Measurements from ENCODE around the gene SEMA5B. TPM values are rescaled to one million over a fixed set of nuclear protein-coding genes. Genes with fewer than 3 reads are reported as not detected.

Gene SEMA5B
- total and polyA plus RNA-seq, 2 donors: 0.46 to 0.99 TPM

DNA sequence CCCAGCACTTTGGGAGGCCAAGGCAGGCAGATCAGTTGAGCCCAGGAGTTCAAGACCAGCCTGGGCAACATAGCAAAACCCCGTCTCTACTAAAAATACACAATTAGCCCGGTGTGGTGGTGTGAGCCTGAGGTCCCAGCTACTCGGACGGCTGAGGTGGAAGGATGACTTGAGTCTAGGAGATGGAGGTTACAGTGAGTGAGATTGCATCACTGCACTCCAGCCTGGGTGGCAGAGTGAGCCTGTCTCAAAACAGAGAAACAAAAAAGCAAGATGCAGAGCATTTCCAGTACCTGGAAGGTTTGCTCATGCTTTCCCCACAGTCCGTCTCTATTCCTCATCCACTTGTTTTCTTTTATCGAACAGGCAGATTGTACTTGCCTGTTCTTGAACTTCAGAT is 35.5 kb upstream of the SEMA5B start:
- DNase-seq (ENCODE audit: low read depth in 6 of 9, low spot score in 9 of 9): no peak
- H3K9me3 ChIP-seq (ENCODE audit: control insufficient read depth in 2 of 2, insufficient read depth in 1 of 2, low read length in 1 of 2): no peaks in the 10 kb centered on the region
- WGBS: 98% methylated on average over 6 of the region's 6 CpGs
- no peaks in the 10 kb centered on the region for H3K36me3 ChIP-seq (ENCODE audit: control insufficient read depth in 2 of 2, insufficient read depth in 2 of 2, low read length in 1 of 2)
- H3K4me3 ChIP-seq (ENCODE audit: low read length in 2 of 2): no peak overlapping the region
- H3K4me1 ChIP-seq (ENCODE audit: control insufficient read depth in 2 of 2, insufficient read depth in 2 of 2, low read length in 2 of 2): peaks cover 4 to 10% of the 10 kb centered on the region in 2 donors
- H3K27me3 ChIP-seq (ENCODE audit: control insufficient read depth in 2 of 2, insufficient read depth in 1 of 2, low read length in 1 of 2): peaks cover 0 to 4% of the 10 kb centered on the region in 2 donors
- no peak overlapping the region for H3K27ac ChIP-seq (ENCODE audit: low read depth in 1 of 2, low read length in 1 of 2)

DNA sequence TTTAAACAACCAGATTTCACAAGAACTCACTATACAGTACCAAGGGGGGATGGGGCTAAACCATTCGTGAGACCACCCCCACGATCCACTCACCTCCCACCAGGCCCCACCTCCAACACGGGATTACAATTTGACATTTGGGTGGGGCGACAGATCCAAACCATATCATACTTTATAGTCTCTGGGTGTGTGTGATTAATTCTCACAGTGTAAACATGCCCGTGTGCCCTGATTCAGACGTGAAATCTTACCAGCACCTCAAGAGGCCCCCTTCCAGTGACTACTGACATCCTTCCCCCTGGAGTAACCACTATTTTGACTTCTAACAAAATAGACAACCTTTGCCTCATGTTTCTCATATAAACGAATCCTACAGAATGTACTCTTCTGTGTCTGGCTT is 34.3 kb upstream of the SEMA5B start:
- 95% methylated on average over 7 of the region's 7 CpGs for WGBS
- no peaks in the 10 kb centered on the region for H3K36me3 ChIP-seq (ENCODE audit: control insufficient read depth in 2 of 2, insufficient read depth in 2 of 2, low read length in 1 of 2)
- no peak overlapping the region for H3K27ac ChIP-seq (ENCODE audit: low read depth in 1 of 2, low read length in 1 of 2)
- DNase-seq (ENCODE audit: low read depth in 6 of 9, low spot score in 9 of 9): no peak
- peaks cover 0 to 4% of the 10 kb centered on the region in 2 donors for H3K4me1 ChIP-seq (ENCODE audit: control insufficient read depth in 2 of 2, insufficient read depth in 2 of 2, low read length in 2 of 2)
- no peaks in the 10 kb centered on the region for H3K9me3 ChIP-seq (ENCODE audit: control insufficient read depth in 2 of 2, insufficient read depth in 1 of 2, low read length in 1 of 2)
- no peak overlapping the region for H3K4me3 ChIP-seq (ENCODE audit: low read length in 2 of 2)
- peaks cover 0 to 4% of the 10 kb centered on the region in 2 donors for H3K27me3 ChIP-seq (ENCODE audit: control insufficient read depth in 2 of 2, insufficient read depth in 1 of 2, low read length in 1 of 2)

DNA sequence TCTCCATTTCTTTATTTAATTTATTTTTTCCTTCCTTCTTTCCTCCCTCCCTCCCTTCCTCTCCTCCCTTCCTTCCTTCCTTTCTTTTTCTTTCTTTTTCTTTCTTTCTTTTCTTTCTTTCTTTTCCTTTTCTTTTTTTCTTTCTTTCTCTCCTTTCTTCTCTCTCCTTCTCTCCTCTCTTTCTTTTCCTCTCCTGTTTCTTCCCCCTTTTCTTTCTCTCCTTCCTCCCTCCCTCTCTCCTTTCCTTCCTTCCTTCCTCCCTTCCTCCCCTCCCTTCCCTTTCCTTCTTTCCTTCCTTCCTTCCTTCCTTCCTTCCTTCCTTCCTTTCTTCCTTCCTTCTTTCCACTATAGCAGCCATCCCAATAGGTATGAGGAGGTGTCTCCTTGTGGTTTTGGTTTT is 32.5 kb upstream of the SEMA5B start:
- no peak for DNase-seq (ENCODE audit: low read depth in 6 of 9, low spot score in 9 of 9)
- Histone ChIP-seq H3K4me1 (ENCODE audit: control insufficient read depth in 2 of 2, insufficient read depth in 2 of 2, low read length in 2 of 2) (no peaks in the 10 kb centered on the region), H3K9me3 (ENCODE audit: control insufficient read depth in 2 of 2, insufficient read depth in 1 of 2, low read length in 1 of 2) (no peaks in the 10 kb centered on the region), H3K4me3 (ENCODE audit: low read length in 2 of 2) (no peak overlapping the region), H3K36me3 (ENCODE audit: control insufficient read depth in 2 of 2, insufficient read depth in 2 of 2, low read length in 1 of 2) (no peaks in the 10 kb centered on the region), H3K27ac (ENCODE audit: low read depth in 1 of 2, low read length in 1 of 2) (no peak overlapping the region), H3K27me3 (ENCODE audit: control insufficient read depth in 2 of 2, insufficient read depth in 1 of 2, low read length in 1 of 2) (peaks cover 0 to 4% of the 10 kb centered on the region in 2 donors)

GRCh38 chr3:123058505-123058904 is 30.9 kb upstream of the SEMA5B start:
- no peak for DNase-seq (ENCODE audit: low read depth in 6 of 9, low spot score in 9 of 9)
- Histone ChIP-seq H3K27me3 (ENCODE audit: control insufficient read depth in 2 of 2, insufficient read depth in 1 of 2, low read length in 1 of 2) (peaks cover 0 to 4% of the 10 kb centered on the region in 2 donors), H3K4me1 (ENCODE audit: control insufficient read depth in 2 of 2, insufficient read depth in 2 of 2, low read length in 2 of 2) (no peaks in the 10 kb centered on the region), H3K27ac (ENCODE audit: low read depth in 1 of 2, low read length in 1 of 2) (no peak overlapping the region), H3K36me3 (ENCODE audit: control insufficient read depth in 2 of 2, insufficient read depth in 2 of 2, low read length in 1 of 2) (no peaks in the 10 kb centered on the region), H3K9me3 (ENCODE audit: control insufficient read depth in 2 of 2, insufficient read depth in 1 of 2, low read length in 1 of 2) (no peaks in the 10 kb centered on the region), H3K4me3 (ENCODE audit: low read length in 2 of 2) (no peak overlapping the region)
- 95% methylated on average over 5 of the region's 5 CpGs for whole genome bisulfite sequencing

DNA sequence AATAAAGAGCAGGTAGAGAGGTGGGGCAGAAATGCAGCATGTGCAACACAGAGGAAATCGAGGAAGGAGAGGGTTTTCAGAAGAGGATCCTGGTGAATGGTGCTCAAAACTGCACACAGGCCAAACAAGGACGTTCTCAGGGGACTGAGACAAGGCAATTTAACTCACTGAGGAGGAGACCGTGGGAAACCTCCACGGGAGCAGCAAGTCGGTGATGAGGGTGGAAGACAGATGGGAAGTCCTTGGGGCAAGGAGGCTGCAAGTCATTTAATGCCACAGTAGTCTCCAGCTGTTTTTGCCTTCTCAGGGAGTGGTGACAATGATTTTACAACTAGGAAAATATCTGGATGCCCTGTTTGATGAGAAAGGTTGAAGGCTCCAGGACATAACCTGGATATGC is 27.8 kb upstream of the SEMA5B start:
- Histone ChIP-seq H3K4me3 (ENCODE audit: low read length in 2 of 2) (no peak overlapping the region), H3K4me1 (ENCODE audit: control insufficient read depth in 2 of 2, insufficient read depth in 2 of 2, low read length in 2 of 2) (no peaks in the 10 kb centered on the region), H3K27ac (ENCODE audit: low read depth in 1 of 2, low read length in 1 of 2) (no peak overlapping the region), H3K36me3 (ENCODE audit: control insufficient read depth in 2 of 2, insufficient read depth in 2 of 2, low read length in 1 of 2) (no peaks in the 10 kb centered on the region), H3K9me3 (ENCODE audit: control insufficient read depth in 2 of 2, insufficient read depth in 1 of 2, low read length in 1 of 2) (no peaks in the 10 kb centered on the region), H3K27me3 (ENCODE audit: control insufficient read depth in 2 of 2, insufficient read depth in 1 of 2, low read length in 1 of 2) (no peaks in the 10 kb centered on the region)
- 90% methylated on average over 5 of the region's 5 CpGs for WGBS
- no peak for DNase-seq (ENCODE audit: low read depth in 6 of 9, low spot score in 9 of 9)

- Histone ChIP-seq H3K27me3 (ENCODE audit: control insufficient read depth in 2 of 2, insufficient read depth in 1 of 2, low read length in 1 of 2) (no peaks in the 10 kb centered on the region), H3K4me3 (ENCODE audit: low read length in 2 of 2) (no peak overlapping the region), H3K4me1 (ENCODE audit: control insufficient read depth in 2 of 2, insufficient read depth in 2 of 2, low read length in 2 of 2) (no peaks in the 10 kb centered on the region), H3K27ac (ENCODE audit: low read depth in 1 of 2, low read length in 1 of 2) (no peak overlapping the region), H3K36me3 (ENCODE audit: control insufficient read depth in 2 of 2, insufficient read depth in 2 of 2, low read length in 1 of 2) (no peaks in the 10 kb centered on the region), H3K9me3 (ENCODE audit: control insufficient read depth in 2 of 2, insufficient read depth in 1 of 2, low read length in 1 of 2) (no peaks in the 10 kb centered on the region)
- 95% methylated on average over 4 of the region's 4 CpGs for WGBS
- no peak for DNase-seq (ENCODE audit: low read depth in 6 of 9, low spot score in 9 of 9)
These were observed 27.4 kb upstream of the SEMA5B start for GRCh38 chr3:123054931-123055330.

DNA sequence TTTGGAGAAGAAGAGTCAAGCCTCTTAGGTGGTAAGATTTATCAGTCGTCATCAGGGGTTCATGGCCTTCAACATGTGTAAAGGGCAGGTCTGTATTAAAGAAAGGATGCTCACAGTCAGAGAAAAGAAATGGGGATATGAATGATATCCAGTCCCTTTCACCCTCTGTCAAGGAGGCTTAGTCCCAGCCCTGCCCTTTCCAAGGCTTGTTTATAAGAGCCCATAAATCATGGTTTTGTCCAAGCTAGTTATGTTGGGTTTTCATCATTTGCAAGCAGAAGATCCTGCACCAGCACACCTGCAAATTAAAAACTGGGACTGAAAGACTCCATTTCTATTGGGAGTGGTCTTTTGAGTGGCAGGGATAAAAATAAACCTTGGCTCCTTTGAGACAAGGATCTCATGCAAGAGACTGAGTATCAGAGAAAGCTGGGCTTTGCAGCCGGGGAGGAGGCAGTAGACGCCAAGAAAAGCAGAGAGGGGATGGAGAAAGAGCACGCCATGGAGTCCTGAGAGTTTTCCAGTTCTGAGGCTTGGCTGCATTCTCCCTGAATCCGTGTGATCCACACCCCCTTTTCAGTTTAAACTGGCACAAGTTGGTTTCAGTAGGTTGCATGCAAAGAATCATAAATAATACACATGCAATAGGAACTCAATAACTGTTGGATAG is 26.7 kb upstream of the SEMA5B start:
- Histone ChIP-seq H3K27me3 (ENCODE audit: control insufficient read depth in 2 of 2, insufficient read depth in 1 of 2, low read length in 1 of 2) (no peaks in the 10 kb centered on the region), H3K9me3 (ENCODE audit: control insufficient read depth in 2 of 2, insufficient read depth in 1 of 2, low read length in 1 of 2) (no peaks in the 10 kb centered on the region), H3K27ac (ENCODE audit: low read depth in 1 of 2, low read length in 1 of 2) (no peak overlapping the region), H3K36me3 (ENCODE audit: control insufficient read depth in 2 of 2, insufficient read depth in 2 of 2, low read length in 1 of 2) (no peaks in the 10 kb centered on the region), H3K4me1 (ENCODE audit: control insufficient read depth in 2 of 2, insufficient read depth in 2 of 2, low read length in 2 of 2) (no peaks in the 10 kb centered on the region), H3K4me3 (ENCODE audit: low read length in 2 of 2) (no peak overlapping the region)
- 84% methylated on average over 5 of the region's 5 CpGs for WGBS
- no peak for DNase-seq (ENCODE audit: low read depth in 6 of 9, low spot score in 9 of 9)

DNA sequence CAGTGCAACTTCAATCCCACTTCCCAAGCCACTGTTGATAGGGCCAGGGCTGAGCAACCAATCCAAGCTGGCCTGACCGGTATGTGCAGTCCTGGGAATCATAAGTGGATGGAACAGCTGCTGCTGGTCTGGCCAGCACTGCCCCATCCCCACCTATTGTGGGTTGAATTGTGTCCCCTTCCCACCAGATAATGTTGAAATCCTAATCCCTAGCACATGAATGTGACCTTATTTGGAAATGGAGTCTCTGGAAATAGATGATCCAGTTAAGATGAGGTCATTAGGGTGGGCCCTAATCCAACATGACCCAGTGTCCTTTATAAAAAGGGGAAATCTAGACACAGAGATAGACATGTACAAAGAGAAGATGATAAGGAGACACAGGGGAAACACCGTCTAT is 25.5 kb upstream of the SEMA5B start:
- WGBS: 93% methylated on average over 2 of the region's 2 CpGs
- no peak overlapping the region for H3K4me3 ChIP-seq (ENCODE audit: low read length in 2 of 2)
- H3K27me3 ChIP-seq (ENCODE audit: control insufficient read depth in 2 of 2, insufficient read depth in 1 of 2, low read length in 1 of 2): no peaks in the 10 kb centered on the region
- no peaks in the 10 kb centered on the region for H3K9me3 ChIP-seq (ENCODE audit: control insufficient read depth in 2 of 2, insufficient read depth in 1 of 2, low read length in 1 of 2)
- no peaks in the 10 kb centered on the region for H3K4me1 ChIP-seq (ENCODE audit: control insufficient read depth in 2 of 2, insufficient read depth in 2 of 2, low read length in 2 of 2)
- H3K27ac ChIP-seq (ENCODE audit: low read depth in 1 of 2, low read length in 1 of 2): no peak overlapping the region
- H3K36me3 ChIP-seq (ENCODE audit: control insufficient read depth in 2 of 2, insufficient read depth in 2 of 2, low read length in 1 of 2): no peaks in the 10 kb centered on the region
- no peak for DNase-seq (ENCODE audit: low read depth in 6 of 9, low spot score in 9 of 9)

GRCh38 chr3:123050666-123051065 is 23.1 kb upstream of the SEMA5B start:
- H3K36me3 ChIP-seq (ENCODE audit: control insufficient read depth in 2 of 2, insufficient read depth in 2 of 2, low read length in 1 of 2): no peaks in the 10 kb centered on the region
- no peak overlapping the region for H3K4me3 ChIP-seq (ENCODE audit: low read length in 2 of 2)
- no peaks in the 10 kb centered on the region for H3K27me3 ChIP-seq (ENCODE audit: control insufficient read depth in 2 of 2, insufficient read depth in 1 of 2, low read length in 1 of 2)
- no peak for DNase-seq (ENCODE audit: low read depth in 6 of 9, low spot score in 9 of 9)
- H3K9me3 ChIP-seq (ENCODE audit: control insufficient read depth in 2 of 2, insufficient read depth in 1 of 2, low read length in 1 of 2): no peaks in the 10 kb centered on the region
- no peaks in the 10 kb centered on the region for H3K4me1 ChIP-seq (ENCODE audit: control insufficient read depth in 2 of 2, insufficient read depth in 2 of 2, low read length in 2 of 2)
- no peak overlapping the region for H3K27ac ChIP-seq (ENCODE audit: low read depth in 1 of 2, low read length in 1 of 2)
- WGBS: 97% methylated on average over 2 of the region's 2 CpGs

Data from thymus (tissue), 11 donors.